ENCODE measurements around the gene IQCC. TPM values are rescaled to one million over a fixed set of nuclear protein-coding genes. Genes with fewer than 3 reads are reported as not detected.

The IQCC gene
- polyA plus RNA-seq (1.2 to 2.3 TPM (median 1.5 TPM) in 3 replicates), polyA minus RNA-seq (0.59 to 2.0 TPM (median 0.75 TPM) in 3 replicates)
- 1.1 TPM for polyA plus RNA-seq (2011; ENCODE audit: low read depth)
- polyA plus RNA-seq (2011; cell fraction: cytosol; rRNA removed) = 0.89 and 0.90 TPM in 2 replicates
- polyA plus RNA-seq (2011; cell fraction: nucleus; rRNA removed) = 1.2 and 1.3 TPM in 2 replicates
- 1.7 TPM in 2 replicates for polyA plus RNA-seq (2012; ENCODE audit: low replicate concordance)
- polyA minus RNA-seq (2011; cell fraction: cytosol; rRNA and poly(A)+ RNA removed) = not detected
- polyA minus RNA-seq (2011; cell fraction: nucleus; rRNA and poly(A)+ RNA removed) = 0.62 and 0.63 TPM in 2 replicates

DNA sequence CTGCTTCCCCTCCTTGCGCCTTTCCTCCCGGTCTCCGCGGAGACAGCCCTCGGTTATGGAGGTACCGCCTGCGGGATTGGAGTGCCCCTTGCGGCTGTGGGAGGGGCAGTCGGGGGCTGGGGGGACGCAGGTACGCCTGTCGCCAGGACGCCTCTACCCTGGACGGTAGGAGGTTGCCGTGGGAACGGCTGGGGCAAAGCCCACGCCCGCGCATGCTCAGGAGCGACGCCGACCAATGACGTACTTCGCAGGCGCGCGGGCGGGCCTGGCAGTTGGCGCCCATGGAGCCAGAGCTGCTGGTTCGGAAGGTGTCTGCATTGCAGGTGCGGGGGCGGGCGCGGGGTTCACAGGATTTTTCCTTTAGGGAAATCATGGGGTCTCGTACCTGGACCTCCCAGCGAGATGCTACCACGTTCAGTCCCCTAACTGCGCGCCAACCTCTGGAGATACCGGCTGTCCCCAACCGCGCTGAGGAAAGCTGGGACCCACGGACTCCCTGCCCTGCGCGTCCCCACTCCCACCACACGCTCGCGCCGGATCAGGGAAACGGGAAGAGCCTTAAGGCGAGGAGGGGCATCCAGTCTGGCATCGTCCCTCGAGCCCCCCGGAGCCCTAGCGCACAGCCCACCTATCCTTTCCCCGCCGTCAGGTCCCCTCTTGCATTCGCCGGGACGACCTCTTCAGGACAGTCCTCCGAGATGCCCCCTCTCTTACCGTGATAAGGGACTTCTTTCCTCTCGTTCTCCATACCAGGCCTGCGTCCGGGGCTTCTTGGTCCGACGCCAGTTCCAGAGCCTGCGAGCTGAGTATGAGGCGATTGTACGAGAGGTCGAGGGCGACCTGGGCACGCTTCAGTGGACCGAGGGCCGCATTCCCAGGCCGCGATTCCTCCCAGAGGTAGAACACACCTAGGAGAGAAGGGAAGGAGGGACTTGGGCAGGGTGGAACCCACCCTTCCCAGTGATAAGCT, at the start of gene IQCC:
Gene IQCC, plus strand, starts transcription at position 271 of the 970 bp plus-strand sequence. Its CDS starts 11 bp downstream, at position 282.
- H3K27ac ChIP-seq (ENCODE audit: control insufficient read depth, insufficient read depth, low read length) = peak within 1 kb of the TSS; percentile 65
- DNase-seq (ENCODE audit: low read depth, low spot score) = no peak
- no peaks in the 10 kb centered on the region for H4K20me1 ChIP-seq (ENCODE audit: control insufficient read depth, extremely low read depth, insufficient read depth, low read length)
- peak within 1 kb of the TSS; percentile 93 for H3K9ac ChIP-seq (ENCODE audit: control insufficient read depth, extremely low read depth, insufficient read depth, low read length)
- TF ChIP-seq, protein P1, sequence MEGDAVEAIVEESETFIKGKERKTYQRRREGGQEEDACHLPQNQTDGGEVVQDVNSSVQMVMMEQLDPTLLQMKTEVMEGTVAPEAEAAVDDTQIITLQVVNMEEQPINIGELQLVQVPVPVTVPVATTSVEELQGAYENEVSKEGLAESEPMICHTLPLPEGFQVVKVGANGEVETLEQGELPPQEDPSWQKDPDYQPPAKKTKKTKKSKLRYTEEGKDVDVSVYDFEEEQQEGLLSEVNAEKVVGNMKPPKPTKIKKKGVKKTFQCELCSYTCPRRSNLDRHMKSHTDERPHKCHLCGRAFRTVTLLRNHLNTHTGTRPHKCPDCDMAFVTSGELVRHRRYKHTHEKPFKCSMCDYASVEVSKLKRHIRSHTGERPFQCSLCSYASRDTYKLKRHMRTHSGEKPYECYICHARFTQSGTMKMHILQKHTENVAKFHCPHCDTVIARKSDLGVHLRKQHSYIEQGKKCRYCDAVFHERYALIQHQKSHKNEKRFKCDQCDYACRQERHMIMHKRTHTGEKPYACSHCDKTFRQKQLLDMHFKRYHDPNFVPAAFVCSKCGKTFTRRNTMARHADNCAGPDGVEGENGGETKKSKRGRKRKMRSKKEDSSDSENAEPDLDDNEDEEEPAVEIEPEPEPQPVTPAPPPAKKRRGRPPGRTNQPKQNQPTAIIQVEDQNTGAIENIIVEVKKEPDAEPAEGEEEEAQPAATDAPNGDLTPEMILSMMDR (optimal IDR thresholded peaks at IDR 0.05 in 1 of 3, IDR thresholded peaks at IDR 0.05 in 1 of 3, conservative IDR thresholded peaks at IDR 0.05 in 1 of 3; ENCODE audit: extremely low read depth in 1 of 3, insufficient read depth in 2 of 3, low read length in 3 of 3) = no peak
- no peak for TF ChIP-seq EZH2 (IDR thresholded peaks at IDR 0.05; ENCODE audit: low read length)
- no peaks in the 10 kb centered on the region for H3K27me3 ChIP-seq (ENCODE audit: control insufficient read depth, extremely low read depth, insufficient read depth, low read length)
- H3K36me3 ChIP-seq (ENCODE audit: control insufficient read depth in 2 of 2, extremely low read depth in 1 of 2, insufficient read depth in 2 of 2, low read length in 2 of 2) = peaks cover 0 to 3% of the 10 kb centered on the region in 2 experiments
- peak within 1 kb of the TSS; percentile 98 for H3K4me2 ChIP-seq (ENCODE audit: control insufficient read depth, extremely low read depth, insufficient read depth, low read depth, low read length)
- peak within 1 kb of the TSS; percentile 62 to 93 (median 78) for H3K4me3 ChIP-seq (ENCODE audit: control insufficient read depth in 2 of 3, extremely low read depth in 1 of 3, insufficient read depth in 2 of 3, low read depth in 1 of 3, low read length in 3 of 3)
- no peaks in the 10 kb centered on the region for H3K9me3 ChIP-seq (ENCODE audit: control insufficient read depth, low read depth, low read length)
- H3K79me2 ChIP-seq (ENCODE audit: control insufficient read depth, insufficient read depth, low read length) = no peaks in the 10 kb centered on the region
- no peak for FAIRE-seq
- H3K9me1 ChIP-seq (ENCODE audit: control insufficient read depth, extremely low read depth, insufficient read depth, low read length) = no peaks in the 10 kb centered on the region
- peaks cover 18% of the 10 kb centered on the region for H3K4me1 ChIP-seq (ENCODE audit: control insufficient read depth, extremely low read depth, insufficient read depth, low read length)
- dilution Hi-C loops (cut with MboI; ENCODE audit: extremely low pct_ligation_motif_present, low sequenced_read_pairs) = no loop called here
- peak within 1 kb of the TSS; percentile 89 for H2AFZ ChIP-seq (ENCODE audit: control insufficient read depth, low read length)

DNA sequence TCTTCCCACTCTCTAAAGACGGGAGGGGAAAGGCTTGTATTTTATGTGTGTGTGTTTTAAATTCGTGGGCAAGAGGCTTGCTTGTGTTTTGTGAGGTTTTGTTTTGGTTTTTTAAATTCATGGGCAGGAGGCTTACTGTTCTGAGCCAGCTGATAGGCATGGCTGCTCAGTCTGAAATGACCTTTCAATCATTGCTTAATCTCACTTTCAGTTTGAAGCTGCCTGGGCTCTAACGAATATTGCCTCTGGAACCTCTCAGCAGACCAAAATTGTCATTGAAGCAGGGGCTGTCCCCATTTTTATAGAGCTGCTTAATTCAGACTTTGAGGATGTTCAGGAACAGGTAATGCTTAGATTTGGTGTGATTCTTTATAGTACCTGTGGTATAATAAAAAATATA, 46.3 kb upstream of the IQCC start:
- Histone ChIP-seq H3K9me3 (ENCODE audit: control insufficient read depth, low read depth, low read length) (no peaks in the 10 kb centered on the region), H3K27ac (ENCODE audit: control insufficient read depth, insufficient read depth, low read length) (no peak overlapping the region), H3K36me3 (ENCODE audit: control insufficient read depth in 2 of 2, extremely low read depth in 1 of 2, insufficient read depth in 2 of 2, low read length in 2 of 2) (peaks cover 37 to 43% of the 10 kb centered on the region in 2 experiments), H3K9ac (ENCODE audit: control insufficient read depth, extremely low read depth, insufficient read depth, low read length) (no peak overlapping the region), H3K27me3 (ENCODE audit: control insufficient read depth, extremely low read depth, insufficient read depth, low read length) (no peaks in the 10 kb centered on the region), H3K79me2 (ENCODE audit: control insufficient read depth, insufficient read depth, low read length) (peaks cover 4% of the 10 kb centered on the region), H4K20me1 (ENCODE audit: control insufficient read depth, extremely low read depth, insufficient read depth, low read length) (no peaks in the 10 kb centered on the region), H3K4me3 (ENCODE audit: control insufficient read depth in 2 of 3, extremely low read depth in 1 of 3, insufficient read depth in 2 of 3, low read depth in 1 of 3, low read length in 3 of 3) (no peak overlapping the region), H3K4me2 (ENCODE audit: control insufficient read depth, extremely low read depth, insufficient read depth, low read depth, low read length) (no peak overlapping the region), H3K9me1 (ENCODE audit: control insufficient read depth, extremely low read depth, insufficient read depth, low read length) (peaks cover 2% of the 10 kb centered on the region), H3K4me1 (ENCODE audit: control insufficient read depth, extremely low read depth, insufficient read depth, low read length) (no peaks in the 10 kb centered on the region), H2AFZ (ENCODE audit: control insufficient read depth, low read length) (no peak overlapping the region)
- DNase-seq (ENCODE audit: low read depth, low spot score) (no peak), FAIRE-seq (no peak)
- no peak for TF ChIP-seq EZH2 (IDR thresholded peaks at IDR 0.05; ENCODE audit: low read length)
- TF ChIP-seq, protein P1 (optimal IDR thresholded peaks at IDR 0.05 in 1 of 3, IDR thresholded peaks at IDR 0.05 in 1 of 3, conservative IDR thresholded peaks at IDR 0.05 in 1 of 3; ENCODE audit: extremely low read depth in 1 of 3, insufficient read depth in 2 of 3, low read length in 3 of 3) = no peak
- dilution Hi-C loops (cut with MboI; ENCODE audit: extremely low pct_ligation_motif_present, low sequenced_read_pairs) = no loop called here

Data from keratinocyte (primary cell).